Prostate gland (tissue), 2 donors: Measurements from ENCODE around the gene HTR6.

Experiments
- POLR2A ChIP-seq: fragments of 450-650 bp; IDR thresholded peaks from one replicate; pipeline ENCODE4 v1.6.1; 2016; ENCODE audit warnings: antibody characterized with exemption, mild to moderate bottlenecking
- TF ChIP-seq, protein P1 (sequence below), 4 experiments: fragments of 200-600 bp in 2 of 4; fragments of 450-650 bp in 2 of 4; sonication (generic) in 2 of 4; IDR thresholded peaks; 1 replicate in 3 of 4; 2 replicates in 1 of 4; pipeline ENCODE4 v1.5.1; 2016 to 2019; ENCODE audit warnings: antibody characterized with exemption in 4 of 4, mild to moderate bottlenecking in 2 of 4, moderate library complexity in 2 of 4

DNA sequence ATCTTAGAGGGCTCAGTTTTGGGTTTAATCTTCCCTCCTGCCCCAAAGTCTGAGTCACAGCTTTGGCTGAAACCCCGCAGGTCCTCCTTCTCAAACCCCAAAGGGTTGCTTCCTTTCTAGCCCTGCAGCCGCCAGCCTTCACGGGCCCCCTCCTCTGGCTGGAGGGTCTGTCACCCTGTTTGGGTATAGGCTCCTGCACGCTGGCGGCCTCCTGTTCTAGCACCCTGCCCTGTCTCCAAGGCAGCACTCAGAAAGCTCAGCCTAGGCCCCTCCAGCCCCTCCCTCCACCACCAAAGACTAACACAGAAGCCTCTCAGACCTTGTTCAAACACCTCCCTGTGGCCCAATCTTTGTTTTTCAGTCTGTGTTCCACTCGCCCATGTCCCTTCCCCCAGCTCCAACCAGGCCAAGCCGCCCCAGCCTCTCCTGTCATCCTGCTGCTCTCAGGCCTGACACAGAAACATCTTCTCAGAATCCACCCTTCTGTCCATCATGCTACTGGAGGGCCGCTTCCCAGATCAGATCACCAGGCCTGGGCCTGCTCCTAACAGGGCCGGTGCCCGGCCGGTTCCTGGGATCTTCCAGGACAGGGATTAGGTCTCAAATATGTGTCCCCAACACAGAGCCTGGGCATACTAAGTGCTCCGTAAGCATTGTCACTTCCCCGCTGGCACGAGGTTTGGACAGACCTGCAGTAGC lies 35.6 kb downstream of the HTR6 start:
- no peak for TF ChIP-seq POLR2A
- TF ChIP-seq, protein P1, sequence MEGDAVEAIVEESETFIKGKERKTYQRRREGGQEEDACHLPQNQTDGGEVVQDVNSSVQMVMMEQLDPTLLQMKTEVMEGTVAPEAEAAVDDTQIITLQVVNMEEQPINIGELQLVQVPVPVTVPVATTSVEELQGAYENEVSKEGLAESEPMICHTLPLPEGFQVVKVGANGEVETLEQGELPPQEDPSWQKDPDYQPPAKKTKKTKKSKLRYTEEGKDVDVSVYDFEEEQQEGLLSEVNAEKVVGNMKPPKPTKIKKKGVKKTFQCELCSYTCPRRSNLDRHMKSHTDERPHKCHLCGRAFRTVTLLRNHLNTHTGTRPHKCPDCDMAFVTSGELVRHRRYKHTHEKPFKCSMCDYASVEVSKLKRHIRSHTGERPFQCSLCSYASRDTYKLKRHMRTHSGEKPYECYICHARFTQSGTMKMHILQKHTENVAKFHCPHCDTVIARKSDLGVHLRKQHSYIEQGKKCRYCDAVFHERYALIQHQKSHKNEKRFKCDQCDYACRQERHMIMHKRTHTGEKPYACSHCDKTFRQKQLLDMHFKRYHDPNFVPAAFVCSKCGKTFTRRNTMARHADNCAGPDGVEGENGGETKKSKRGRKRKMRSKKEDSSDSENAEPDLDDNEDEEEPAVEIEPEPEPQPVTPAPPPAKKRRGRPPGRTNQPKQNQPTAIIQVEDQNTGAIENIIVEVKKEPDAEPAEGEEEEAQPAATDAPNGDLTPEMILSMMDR (IDR thresholded peaks at IDR 0.05) = no peak
